UCSD-AML1 (cell line): ENCODE results near the gene RNFT2.
"Not testable (repeated sequence)": the region's sequence is repeated elsewhere in the genome, so short reads cannot be mapped to it uniquely, and the experiment has no call there.

Source experiments
- DNase-seq: peaks from one replicate; lab custom pipeline; 2025; ENCODE audit not compliant: unreplicated experiment; lab: John Stamatoyannopoulos, UW

The RNFT2 gene

GRCh38 chr12:116790066-116790465, 52.0 kb downstream of the RNFT2 start:
- DNase-seq = no peak

DNA sequence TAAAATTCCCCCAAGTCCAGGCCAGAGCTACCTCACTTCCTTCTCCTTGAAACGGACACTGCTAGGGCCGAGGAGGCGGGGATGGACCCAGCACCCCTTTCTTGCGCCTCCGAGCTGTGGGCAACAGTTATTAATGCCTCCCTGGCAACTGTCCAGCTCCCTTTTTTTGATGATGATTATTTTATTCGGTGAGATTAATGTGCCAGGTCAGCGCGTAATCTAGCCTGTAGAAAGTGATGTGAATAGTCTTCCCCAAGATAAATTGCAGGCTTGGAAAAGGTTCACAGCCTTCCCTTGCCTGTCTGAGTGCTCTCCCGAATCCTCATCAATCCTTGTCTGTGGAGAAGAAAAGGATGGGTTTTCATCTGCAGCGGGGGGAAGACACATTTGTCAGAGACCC, 54.3 kb downstream of the RNFT2 start:
- no peak for DNase-seq

DNA sequence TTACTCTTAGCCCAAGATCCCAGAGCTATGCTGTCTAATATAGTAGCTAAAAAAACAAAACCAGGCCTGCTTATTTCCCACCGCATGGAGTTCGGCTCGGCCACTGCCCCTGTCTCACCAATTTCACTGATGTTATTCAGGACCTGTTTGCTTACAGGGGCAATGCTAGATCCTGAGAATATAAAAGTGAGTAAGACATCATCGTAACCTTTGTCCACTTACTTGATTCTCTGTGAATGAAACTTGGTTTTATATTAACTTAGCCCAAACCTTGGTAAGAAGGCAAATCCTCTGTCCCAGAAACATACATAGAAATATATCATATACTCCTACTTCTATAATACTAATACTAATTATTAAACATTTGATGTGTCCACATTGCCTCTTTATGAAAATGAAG, 56.6 kb downstream of the RNFT2 start:
- no peak for DNase-seq

- no peak for DNase-seq
Observed at GRCh38 chr12:116797885-116798284, 59.8 kb downstream of the RNFT2 start.

DNA sequence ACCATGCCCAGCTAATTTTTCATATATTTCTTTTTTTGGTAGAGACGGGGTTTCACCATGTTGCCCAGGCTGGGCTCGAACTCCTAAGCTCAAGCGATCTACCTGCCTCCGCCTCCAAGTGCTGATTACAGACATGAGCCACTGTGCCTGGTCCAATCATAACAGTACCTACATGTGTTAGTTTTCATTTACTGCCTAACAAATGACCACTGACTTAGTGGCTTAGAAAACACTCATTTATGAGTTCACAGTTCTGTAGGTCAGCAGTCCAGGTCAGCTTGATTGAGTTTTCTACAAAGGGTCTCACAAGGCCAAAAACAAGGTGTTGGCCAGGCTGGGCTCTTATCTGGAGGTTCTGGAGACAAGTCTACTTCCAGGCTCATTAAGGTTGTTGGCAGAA, 60.6 kb downstream of the RNFT2 start:
- DNase-seq = no peak

DNA sequence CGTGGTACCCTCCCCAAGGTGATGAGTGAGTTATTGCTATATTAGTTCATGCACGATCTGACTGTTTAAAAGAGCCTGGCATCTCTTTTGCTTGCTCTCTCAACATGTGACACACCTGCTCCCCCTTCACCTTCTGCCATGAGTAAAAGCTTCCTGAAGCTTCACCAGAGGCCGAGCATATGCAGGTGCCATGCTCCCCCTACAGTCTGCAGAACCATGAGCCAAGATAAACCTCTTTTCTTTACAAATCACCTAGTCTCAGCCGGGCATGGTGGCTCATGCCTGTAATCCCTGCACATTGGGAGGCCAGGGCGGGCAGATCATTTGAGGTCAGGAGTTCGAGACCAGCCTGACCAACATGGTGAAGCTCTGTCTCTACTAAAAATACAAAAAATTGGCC, 61.8 kb downstream of the RNFT2 start:
- DNase-seq = no peak

DNA sequence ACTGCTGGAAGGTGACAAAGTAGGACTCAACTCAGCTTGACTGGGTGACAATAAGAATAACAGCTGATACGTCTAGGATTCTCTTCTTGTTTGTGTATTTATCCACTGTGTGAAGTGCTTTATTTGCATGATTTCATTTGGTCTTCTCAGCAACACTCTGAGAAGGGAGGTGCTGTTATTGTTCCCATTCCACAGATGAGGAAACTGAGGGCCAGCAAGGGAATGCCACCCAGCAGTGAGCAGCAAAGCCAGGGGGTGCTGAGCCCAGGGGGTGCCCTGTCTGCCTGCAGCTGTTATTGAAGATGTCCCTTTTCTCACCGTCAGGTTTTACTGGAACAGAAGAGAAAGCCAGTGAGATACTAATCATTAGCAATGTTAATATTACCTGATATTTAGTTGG, 62.8 kb downstream of the RNFT2 start:
- DNase-seq = no peak

DNA sequence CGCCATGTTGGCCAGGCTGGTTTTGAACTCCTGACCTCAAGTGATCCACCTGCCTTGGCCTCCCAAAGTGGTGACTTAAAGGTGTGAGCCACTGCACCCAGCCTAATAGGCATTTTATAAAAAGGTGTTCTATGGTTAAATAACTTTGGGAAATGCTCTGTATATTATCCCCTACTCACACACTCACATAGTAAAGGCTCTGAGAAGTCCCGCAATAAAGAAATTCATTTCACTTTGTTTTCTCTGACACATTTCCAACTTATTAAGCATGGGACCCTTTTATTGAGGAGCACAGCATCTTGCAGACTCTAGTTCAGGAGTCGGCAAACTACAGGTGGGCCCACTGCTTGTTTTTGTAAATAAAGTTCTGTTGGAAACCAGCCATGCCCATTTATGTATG, 63.9 kb downstream of the RNFT2 start:
- DNase-seq = no peak

DNA sequence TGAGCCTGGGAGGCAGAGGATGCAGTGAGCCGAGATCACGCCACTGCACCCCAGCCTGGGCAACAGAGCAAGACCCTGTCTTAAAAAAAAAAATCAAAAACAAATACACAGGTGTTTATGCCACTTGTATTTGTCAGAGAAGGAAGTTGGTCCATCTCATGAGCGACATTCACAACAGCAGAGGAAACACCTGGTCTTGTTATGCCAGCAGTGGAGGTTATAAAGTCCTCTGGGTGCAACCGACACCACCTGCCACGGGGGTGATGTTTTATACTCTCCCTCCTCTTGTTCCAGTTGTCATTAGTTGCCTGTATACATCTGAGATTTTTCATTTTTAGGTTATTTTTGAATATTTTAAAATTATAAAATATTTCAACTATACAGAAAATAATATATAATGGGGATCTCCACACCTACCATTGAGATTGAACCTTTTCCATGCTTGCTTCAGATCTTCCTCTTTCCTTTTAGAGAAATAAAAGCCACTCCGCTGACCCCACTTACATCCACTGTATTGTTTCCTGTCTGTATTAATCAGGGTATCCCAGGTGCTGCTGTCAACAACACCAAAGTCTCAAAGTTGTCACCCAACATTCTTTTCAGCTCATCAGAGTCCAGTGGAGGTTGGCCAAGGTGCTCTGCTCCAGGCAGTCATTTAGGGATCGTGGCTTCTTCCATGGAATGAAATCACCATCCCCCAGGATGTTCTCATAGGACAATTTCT, 65.1 kb downstream of the RNFT2 start:
- DNase-seq = no peak

DNA sequence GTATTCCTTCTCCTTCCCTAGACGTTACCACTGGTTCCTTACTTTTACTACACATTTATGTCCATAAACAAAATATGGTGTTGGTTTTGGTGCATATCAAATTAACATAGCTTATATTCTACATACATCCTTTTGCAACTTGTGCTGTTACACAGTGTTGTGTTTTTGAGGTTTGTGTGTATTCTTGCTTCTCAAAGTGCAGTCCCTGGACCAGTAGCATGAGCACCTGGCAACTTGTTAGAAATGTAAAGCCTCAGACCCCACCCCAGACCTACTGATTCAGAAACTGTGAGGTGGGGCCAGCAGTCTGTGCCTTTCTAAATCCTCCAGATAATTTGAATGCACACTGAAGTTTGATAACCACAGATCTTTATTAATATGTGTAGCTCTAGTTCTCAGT, 65.9 kb downstream of the RNFT2 start:
- no peak for DNase-seq

DNA sequence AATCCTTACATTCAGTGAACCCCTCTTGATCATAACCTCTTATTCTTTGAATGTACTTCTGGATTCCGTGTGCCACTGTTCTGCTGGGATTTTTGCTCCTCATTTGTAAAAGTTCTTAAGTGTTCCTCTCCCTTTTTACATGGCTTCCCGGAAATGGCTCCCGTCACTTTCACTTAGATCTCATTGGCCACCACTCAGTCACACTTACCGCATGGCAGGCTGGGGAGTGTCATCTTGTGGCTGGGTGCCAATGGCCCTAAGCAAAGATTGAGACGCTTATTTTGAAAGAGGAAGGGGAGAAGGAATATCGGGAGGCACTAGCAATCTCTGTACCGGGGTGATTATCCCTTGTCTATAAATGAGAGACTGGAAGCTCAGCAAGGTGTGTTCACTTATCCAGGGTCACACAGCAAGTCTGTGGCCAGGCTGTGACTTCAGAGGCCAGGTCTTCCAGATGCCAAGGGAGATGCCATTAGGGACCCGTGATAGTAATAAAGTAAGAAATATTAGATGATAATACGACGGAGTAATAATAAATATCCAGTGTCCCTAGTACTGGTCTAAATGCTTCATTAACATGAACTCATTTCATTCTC, 68.8 kb downstream of the RNFT2 start:
- no peak for DNase-seq

- DNase-seq = no peak
Observed at GRCh38 chr12:116807546-116807945, 69.4 kb downstream of the RNFT2 start.

DNA sequence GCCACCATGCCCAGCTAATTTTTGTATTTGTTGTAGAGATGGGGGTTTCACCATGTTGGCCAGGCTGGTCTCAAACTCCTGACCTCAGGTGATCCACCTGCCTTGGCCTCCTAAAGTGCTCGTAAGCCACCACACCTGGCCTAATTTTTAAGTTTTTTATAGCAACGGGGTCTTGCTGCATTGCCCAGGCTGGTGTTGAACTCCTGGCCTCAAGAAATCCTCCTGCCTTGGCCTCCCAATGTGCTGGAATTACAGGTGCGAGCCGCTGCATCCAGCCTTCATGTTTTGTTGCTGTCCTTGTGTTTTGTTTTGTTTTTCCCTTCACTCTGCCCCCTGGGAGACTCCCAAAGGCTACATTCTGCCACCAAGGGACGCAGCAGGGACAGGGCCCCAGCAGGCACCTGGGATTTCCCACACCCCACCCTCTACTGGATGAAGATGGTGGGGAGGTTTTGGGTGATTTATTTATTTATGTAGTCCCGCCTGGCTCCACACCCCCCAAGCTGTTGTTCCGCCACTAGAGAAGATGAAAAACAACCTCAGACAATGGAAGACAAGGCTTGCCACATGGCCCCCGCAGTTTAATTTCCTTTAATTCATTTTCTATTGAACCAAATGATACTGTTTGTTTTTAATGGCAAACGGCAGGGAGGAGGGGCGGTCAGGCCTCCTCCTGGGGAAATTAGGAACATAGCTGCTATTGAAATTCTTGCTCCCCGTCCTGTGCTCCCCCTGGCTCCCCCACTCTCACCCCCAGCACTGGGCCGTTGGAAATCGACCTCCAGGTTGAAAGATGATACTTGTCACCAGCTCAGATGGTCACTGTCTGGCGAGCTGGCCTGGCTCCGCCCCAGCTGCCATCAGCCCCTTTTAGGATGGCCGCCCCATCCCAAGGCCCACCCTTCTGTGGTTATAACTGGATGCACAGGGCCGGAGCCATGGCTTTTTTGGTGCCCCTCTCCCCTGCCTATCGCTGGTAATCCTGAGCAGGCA, 70.3 kb downstream of the RNFT2 start:
- no peak for DNase-seq

- DNase-seq = no peak
Observed at GRCh38 chr12:116812238-116812637, 74.1 kb downstream of the RNFT2 start.

DNA sequence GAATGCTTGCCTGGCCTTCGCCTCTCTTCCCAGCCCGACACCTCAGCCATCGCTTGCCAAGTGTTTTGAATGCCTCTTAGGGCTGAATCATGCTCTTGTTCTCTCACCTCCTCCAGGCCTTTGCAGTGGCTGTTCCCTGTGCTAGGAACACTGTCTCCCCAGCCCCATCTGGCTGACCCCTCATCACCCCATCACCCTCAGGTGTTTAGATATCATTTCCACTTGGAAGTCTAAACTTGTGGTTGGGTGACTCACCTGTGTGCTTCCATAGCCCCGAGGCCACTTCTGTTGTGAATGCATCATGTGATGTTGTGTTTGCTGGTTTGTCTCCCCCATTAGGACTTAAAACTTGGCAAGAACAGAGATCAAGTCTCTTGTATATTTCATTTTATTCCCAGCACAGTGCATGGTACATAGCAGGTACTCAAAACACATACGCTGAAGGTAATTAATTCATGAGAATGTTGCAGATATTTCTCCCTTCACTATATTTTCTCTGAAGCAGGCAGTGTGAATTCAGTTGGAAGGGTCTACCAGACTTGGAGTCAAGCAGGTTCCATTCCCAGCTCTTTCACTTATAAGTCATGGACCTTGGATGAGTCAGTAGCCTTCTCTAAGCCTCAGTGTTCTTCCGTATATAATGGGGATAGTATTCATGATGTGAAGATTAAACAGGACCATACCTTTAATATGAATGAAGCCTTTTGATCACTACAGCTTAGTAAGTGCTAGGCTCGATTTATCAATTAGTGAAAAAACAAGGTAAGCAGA, 75.3 kb downstream of the RNFT2 start:
- DNase-seq = no peak

- not testable (repeated sequence) for DNase-seq
Observed at GRCh38 chr12:116814766-116815165, 76.7 kb downstream of the RNFT2 start.

DNA sequence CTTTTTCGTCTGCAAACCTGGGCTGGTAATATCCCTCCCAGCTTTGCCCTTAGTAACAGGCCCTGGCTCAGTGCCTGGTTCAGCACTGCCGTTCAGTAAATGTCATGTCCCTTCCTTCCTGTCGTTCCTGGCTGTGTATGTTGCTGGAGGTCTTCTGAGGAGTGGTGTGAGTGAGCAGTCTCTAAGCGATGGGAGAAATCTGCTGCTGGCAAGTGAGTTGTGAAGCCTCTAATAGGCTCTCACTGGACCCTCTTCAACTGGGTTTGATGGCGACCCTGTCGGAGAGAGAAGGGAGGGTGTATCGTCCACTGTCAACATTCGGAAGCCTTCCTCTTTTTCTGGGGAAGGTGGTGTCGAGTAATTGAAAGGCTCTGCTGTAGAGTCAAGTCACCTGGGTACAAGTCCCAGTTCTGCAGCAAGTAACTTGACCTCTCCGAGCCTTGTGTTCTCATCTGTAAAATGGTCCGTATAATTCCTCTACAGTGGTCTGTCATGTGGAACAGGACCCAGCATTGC, 80.3 kb downstream of the RNFT2 start:
- peak; percentile 37 for DNase-seq

- peak; percentile 84 for DNase-seq
Observed at GRCh38 chr12:116818948-116819832, 81.1 kb downstream of the RNFT2 start.

- DNase-seq = no peak
Observed at GRCh38 chr12:116820064-116820656, 82.0 kb downstream of the RNFT2 start.
